Endothelial cell of umbilical vein (primary cell): ENCODE data around the gene SNX4. TPM values are rescaled to one million over a fixed set of nuclear protein-coding genes. Genes with fewer than 3 reads are reported as not detected.

Source experiments
- BruUV-seq: library from RNA; stranded (reverse); fragments of 400-500 nt; replicated peaks from 2 replicates; lab custom pipeline; 2021; lab: Mats Ljungman, UMichigan
- CTCF ChIA-PET: fragments of 300-600, 350-600 bp; sonication (Branson Sonifier 250); formaldehyde crosslinking; loops from one replicate; lab custom pipeline; 2021; ENCODE audit warnings: antibody characterized with exemption, inconsistent platforms; lab: Charles Lee
- POLR2A ChIA-PET: fragments of 300-600, 350-600 bp; sonication (Branson Sonifier 250); formaldehyde crosslinking; loops from one replicate; lab custom pipeline; 2021; ENCODE audit warnings: antibody characterized with exemption, inconsistent platforms; lab: Charles Lee
- DNase-seq: peaks from one replicate; pipeline ENCODE4 v3.0.0-alpha.2; 2011; ENCODE audit warnings: low read depth, low spot score
- FAIRE-seq: peaks from 2 replicates; lab custom pipeline; 2011; peaks lifted over from hg19 to GRCh38; lab: Jason Lieb, UNC
- H2AFZ ChIP-seq: 2 replicates; pipeline ENCODE4 v1.6.0; 2012; ENCODE audit warnings: low read depth, low read length, control low read depth, inconsistent platforms
- H3K27ac ChIP-seq: 2 replicates; pipeline ENCODE4 v1.5.1; 2011; ENCODE audit warnings: low read depth, mild to moderate bottlenecking, control low read depth, low read length, moderate library complexity; ENCODE audit not compliant: insufficient read depth
- H3K27me3 ChIP-seq, 2 experiments: 2 replicates each; pipeline versions ENCODE4 v1.6.0 to v1.6.1; 2011; ENCODE audit warnings: low read length in 2 of 2, mixed read lengths in 1 of 2; ENCODE audit not compliant: control insufficient read depth in 2 of 2, insufficient read depth in 2 of 2
- H3K36me3 ChIP-seq, 2 experiments: 2 replicates in 1 of 2; 3 replicates in 1 of 2; pipeline ENCODE4 v1.5.1; 2011; ENCODE audit warnings: low read length in 2 of 2, mild to moderate bottlenecking in 1 of 2, moderate library complexity in 1 of 2; ENCODE audit not compliant: control insufficient read depth in 2 of 2, insufficient read depth in 2 of 2; ENCODE audit errors: extremely low read depth in 1 of 2
- H3K4me1 ChIP-seq: 3 replicates; pipeline ENCODE4 v1.5.1; 2011; ENCODE audit warnings: mild to moderate bottlenecking, low read length; ENCODE audit not compliant: control insufficient read depth, insufficient read depth; ENCODE audit errors: extremely low read depth
- H3K4me2 ChIP-seq: 2 replicates; pipeline ENCODE4 v1.6.1; 2011; ENCODE audit warnings: low read length, control low read depth, mixed read lengths; ENCODE audit not compliant: insufficient read depth
- H3K4me3 ChIP-seq, 3 experiments: fragments of 200-600 bp in 1 of 3; sonication (generic), shearing (Covaris generic) in 1 of 3; replicated peaks in 1 of 3; 2 replicates each; pipeline ENCODE4 v1.5.1; 2011 to 2016; ENCODE audit warnings: control low read depth in 3 of 3, low read length in 3 of 3, mild to moderate bottlenecking in 2 of 3, inconsistent platforms in 1 of 3, low read depth in 1 of 3, moderate library complexity in 1 of 3; ENCODE audit not compliant: insufficient read depth in 1 of 3
- H3K79me2 ChIP-seq: 2 replicates; pipeline ENCODE4 v1.6.0; 2012; ENCODE audit warnings: low read length, inconsistent platforms; ENCODE audit not compliant: control insufficient read depth, insufficient read depth
- H3K9ac ChIP-seq: replicated peaks from 2 replicates; pipeline ENCODE3; 2011; ENCODE audit warnings: low read length, control low read depth; ENCODE audit not compliant: insufficient read depth; ENCODE audit errors: extremely low read depth
- H3K9me1 ChIP-seq: replicated peaks from 3 replicates; pipeline ENCODE4 v1.6.0; 2011; ENCODE audit warnings: mild to moderate bottlenecking, low read length; ENCODE audit not compliant: control insufficient read depth, insufficient read depth; ENCODE audit errors: extremely low read depth
- H3K9me3 ChIP-seq: replicated peaks from 2 replicates; pipeline ENCODE4 v1.5.1; 2012; ENCODE audit warnings: low read length, inconsistent platforms; ENCODE audit not compliant: control insufficient read depth, insufficient read depth
- H4K20me1 ChIP-seq: replicated peaks from 2 replicates; pipeline ENCODE3; 2011; ENCODE audit warnings: mild to moderate bottlenecking, low read length; ENCODE audit not compliant: control insufficient read depth, insufficient read depth; ENCODE audit errors: extremely low read depth
- EZH2 ChIP-seq: IDR thresholded peaks from 2 replicates; pipeline ENCODE4 v1.6.1; 2012; ENCODE audit warnings: borderline replicate concordance, low read depth, mild to moderate bottlenecking, moderate library complexity, low read length, inconsistent platforms; ENCODE audit not compliant: severe bottlenecking
- FOS ChIP-seq: IDR thresholded peaks from 2 replicates; pipeline ENCODE4 v1.6.1; 2011; ENCODE audit warnings: mild to moderate bottlenecking, low read length, moderate library complexity, borderline replicate concordance; ENCODE audit not compliant: insufficient read depth
- GATA2 ChIP-seq: IDR thresholded peaks from 2 replicates; pipeline ENCODE4 v1.7.0; 2011; ENCODE audit warnings: low read depth, mild to moderate bottlenecking, moderate library complexity, mixed read lengths, low read length; ENCODE audit not compliant: insufficient read length, insufficient read depth
- JUN ChIP-seq: IDR thresholded peaks from 2 replicates; pipeline ENCODE4 v1.6.1; 2011; ENCODE audit warnings: borderline replicate concordance, low read depth; ENCODE audit not compliant: insufficient read length, insufficient read depth
- MYC ChIP-seq: IDR thresholded peaks from one replicate; pipeline ENCODE4 v1.6.1; 2011; ENCODE audit warnings: mild to moderate bottlenecking, low read depth, low read length
- POLR2A ChIP-seq: IDR thresholded peaks from 2 replicates; pipeline ENCODE4 v1.6.1; 2012; ENCODE audit warnings: low read depth, mild to moderate bottlenecking, control low read depth, low read length
- POLR2AphosphoS5 ChIP-seq: IDR thresholded peaks from 2 replicates; pipeline ENCODE4 v1.6.1; 2012; ENCODE audit warnings: low read depth, mild to moderate bottlenecking, control low read depth, low read length, moderate library complexity; ENCODE audit not compliant: insufficient read depth
- dilution Hi-C: fragments of 300-500 bp; cut with MboI; formaldehyde crosslinking; loops from one replicate; pipeline ENCODE4 v1.15.0; 2019; ENCODE audit warnings: low sequenced_read_pairs; ENCODE audit not compliant: extremely low pct_ligation_motif_present
- intact Hi-C: fragments of 100-400 bp; cut with micrococcal nuclease; formaldehyde crosslinking; loops from one replicate; pipeline ENCODE4 v1.10.0; 2022
- polyA plus RNA-seq, 4 experiments: library from polyadenylated mRNA; depleted of rRNA in 3 of 4; stranded (reverse) in 3 of 4; unstranded in 1 of 4; fragments of >200 nt; gene quantifications; 2 replicates each; pipeline versions ENCODE4 v1.2.1 to v1.2.3, GENCODE V29; 2011 to 2012; ENCODE audit warnings: missing spikeins in 1 of 4
- total RNA-seq: library from RNA; stranded (reverse); gene quantifications from 2 replicates; pipeline ENCODE4 v1.2.3, GENCODE V29; 2021
- TF ChIP-seq, protein P1 (sequence below), 2 donors: IDR thresholded peaks; 1 replicate in 1 of 2; 2 replicates in 1 of 2; pipeline ENCODE4 v1.5.1; 2011; ENCODE audit warnings: low read length in 2 of 2, mild to moderate bottlenecking in 2 of 2, moderate library complexity in 2 of 2, control low read depth in 1 of 2, inconsistent platforms in 1 of 2, low read depth in 1 of 2; ENCODE audit not compliant: insufficient read depth in 1 of 2; ENCODE audit errors: extremely low read depth in 1 of 2
- TF ChIP-seq, protein P2 (sequence below): IDR thresholded peaks from 2 replicates; pipeline ENCODE4 v1.6.1; 2011; ENCODE audit not compliant: insufficient read depth, insufficient read length

SNX4 gene
- total and polyA plus RNA-seq, 2 donors (not counting 3 experiments of a cell fraction or from before 2014, with no cell fraction given): 7.5 to 39.2 TPM

DNA sequence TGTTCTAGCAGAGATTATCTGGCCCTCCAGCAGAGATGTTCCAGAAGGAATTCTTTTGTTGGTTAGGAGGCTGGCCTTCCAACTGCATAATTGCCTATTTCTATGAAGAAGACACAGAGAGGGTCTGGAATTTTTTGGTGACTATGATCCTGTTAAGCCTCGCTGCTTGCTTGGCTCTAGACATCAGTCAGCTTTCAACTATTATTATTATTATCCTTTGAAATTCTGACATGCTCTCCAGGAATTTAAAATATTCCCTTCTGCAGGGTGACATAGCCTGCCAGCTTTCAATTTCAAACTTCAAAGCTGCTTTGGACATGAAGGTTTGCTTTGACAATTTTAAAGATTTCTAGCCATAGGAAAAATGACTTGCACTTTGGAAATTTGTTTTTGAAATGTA, 118.6 kb downstream of the SNX4 start:
- Histone ChIP-seq H4K20me1 (no peaks in the 10 kb centered on the region), H3K9me3 (no peaks in the 10 kb centered on the region), H3K79me2 (no peaks in the 10 kb centered on the region), H3K4me3 (no peak overlapping the region), H3K27ac (no peak overlapping the region), H3K9ac (no peak overlapping the region), H3K4me1 (no peaks in the 10 kb centered on the region), H3K36me3 (no peaks in the 10 kb centered on the region), H3K9me1 (no peaks in the 10 kb centered on the region), H3K4me2 (no peak overlapping the region), H3K27me3 (peaks cover 13 to 26% of the 10 kb centered on the region in 2 experiments), H2AFZ (no peak overlapping the region)
- DNase-seq (no peak), FAIRE-seq (no peak)
- BruUV-seq: no TSS peak
- intact Hi-C loops: no loop called here
- dilution Hi-C loops: no loop called here
- ChIA-PET POLR2A (no interaction called here), CTCF (interaction anchor here (1.3 kb wide), 1 partner anchor 19 kb away, joined by 3 read pairs; no protein-coding TSS in a partner anchor)
- TF ChIP-seq, protein P1, sequence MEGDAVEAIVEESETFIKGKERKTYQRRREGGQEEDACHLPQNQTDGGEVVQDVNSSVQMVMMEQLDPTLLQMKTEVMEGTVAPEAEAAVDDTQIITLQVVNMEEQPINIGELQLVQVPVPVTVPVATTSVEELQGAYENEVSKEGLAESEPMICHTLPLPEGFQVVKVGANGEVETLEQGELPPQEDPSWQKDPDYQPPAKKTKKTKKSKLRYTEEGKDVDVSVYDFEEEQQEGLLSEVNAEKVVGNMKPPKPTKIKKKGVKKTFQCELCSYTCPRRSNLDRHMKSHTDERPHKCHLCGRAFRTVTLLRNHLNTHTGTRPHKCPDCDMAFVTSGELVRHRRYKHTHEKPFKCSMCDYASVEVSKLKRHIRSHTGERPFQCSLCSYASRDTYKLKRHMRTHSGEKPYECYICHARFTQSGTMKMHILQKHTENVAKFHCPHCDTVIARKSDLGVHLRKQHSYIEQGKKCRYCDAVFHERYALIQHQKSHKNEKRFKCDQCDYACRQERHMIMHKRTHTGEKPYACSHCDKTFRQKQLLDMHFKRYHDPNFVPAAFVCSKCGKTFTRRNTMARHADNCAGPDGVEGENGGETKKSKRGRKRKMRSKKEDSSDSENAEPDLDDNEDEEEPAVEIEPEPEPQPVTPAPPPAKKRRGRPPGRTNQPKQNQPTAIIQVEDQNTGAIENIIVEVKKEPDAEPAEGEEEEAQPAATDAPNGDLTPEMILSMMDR (IDR thresholded peaks at IDR 0.05; ENCODE audit: extremely low read depth in 1 of 2, insufficient read depth in 1 of 2, low read depth in 1 of 2, low read length in 2 of 2): no peak
- TF ChIP-seq, protein P2, sequence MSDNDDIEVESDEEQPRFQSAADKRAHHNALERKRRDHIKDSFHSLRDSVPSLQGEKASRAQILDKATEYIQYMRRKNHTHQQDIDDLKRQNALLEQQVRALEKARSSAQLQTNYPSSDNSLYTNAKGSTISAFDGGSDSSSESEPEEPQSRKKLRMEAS: no peak
- TF ChIP-seq POLR2A (no peak), FOS (no peak), POLR2AphosphoS5 (no peak), JUN (no peak), MYC (no peak), GATA2 (no peak), EZH2 (no peak)
